ENCODE data around the gene APOO.

The APOO gene

GRCh38 chrX:23890933-23891332, 16.8 kb downstream of the APOO start:
- DNase-seq (ENCODE audit: extremely low read depth, insufficient read length): no peak
- Histone ChIP-seq H3K27me3 (replicated peaks; ENCODE audit: control insufficient read depth, insufficient read depth, low read length) (no peaks in the 10 kb centered on the region), H3K4me3 (replicated peaks; ENCODE audit: low read depth, low read length) (no peak overlapping the region), H3K36me3 (ENCODE audit: control insufficient read depth, insufficient read depth, low read length) (no peaks in the 10 kb centered on the region)
- no peak for TF ChIP-seq CTCF (IDR thresholded peaks at IDR 0.05; ENCODE audit: insufficient read depth, low read length, poor library complexity, severe bottlenecking)

- no peak for DNase-seq (ENCODE audit: extremely low read depth, insufficient read length)
- no peak for TF ChIP-seq CTCF (IDR thresholded peaks at IDR 0.05; ENCODE audit: insufficient read depth, low read length, poor library complexity, severe bottlenecking)
- Histone ChIP-seq H3K4me3 (replicated peaks; ENCODE audit: low read depth, low read length) (no peak overlapping the region), H3K36me3 (ENCODE audit: control insufficient read depth, insufficient read depth, low read length) (no peaks in the 10 kb centered on the region), H3K27me3 (replicated peaks; ENCODE audit: control insufficient read depth, insufficient read depth, low read length) (no peaks in the 10 kb centered on the region)
Observed at GRCh38 chrX:23888887-23889501, 18.7 kb downstream of the APOO start.

GRCh38 chrX:23887918-23888317, 19.8 kb downstream of the APOO start:
- no peaks in the 10 kb centered on the region for H3K36me3 ChIP-seq (ENCODE audit: control insufficient read depth, insufficient read depth, low read length)
- TF ChIP-seq CTCF (IDR thresholded peaks at IDR 0.05; ENCODE audit: insufficient read depth, low read length, poor library complexity, severe bottlenecking): no peak
- H3K4me3 ChIP-seq (replicated peaks; ENCODE audit: low read depth, low read length): no peak overlapping the region
- DNase-seq (ENCODE audit: extremely low read depth, insufficient read length): no peak
- no peaks in the 10 kb centered on the region for H3K27me3 ChIP-seq (replicated peaks; ENCODE audit: control insufficient read depth, insufficient read depth, low read length)

GRCh38 chrX:23887451-23887850, 20.3 kb downstream of the APOO start:
- H3K36me3 ChIP-seq (ENCODE audit: control insufficient read depth, insufficient read depth, low read length): no peaks in the 10 kb centered on the region
- no peak for TF ChIP-seq CTCF (IDR thresholded peaks at IDR 0.05; ENCODE audit: insufficient read depth, low read length, poor library complexity, severe bottlenecking)
- no peaks in the 10 kb centered on the region for H3K27me3 ChIP-seq (replicated peaks; ENCODE audit: control insufficient read depth, insufficient read depth, low read length)
- H3K4me3 ChIP-seq (replicated peaks; ENCODE audit: low read depth, low read length): no peak overlapping the region
- DNase-seq (ENCODE audit: extremely low read depth, insufficient read length): no peak

GRCh38 chrX:23885803-23886202, 21.9 kb downstream of the APOO start:
- no peaks in the 10 kb centered on the region for H3K36me3 ChIP-seq (ENCODE audit: control insufficient read depth, insufficient read depth, low read length)
- H3K4me3 ChIP-seq (replicated peaks; ENCODE audit: low read depth, low read length): no peak overlapping the region
- DNase-seq (ENCODE audit: extremely low read depth, insufficient read length): no peak
- H3K27me3 ChIP-seq (replicated peaks; ENCODE audit: control insufficient read depth, insufficient read depth, low read length): no peaks in the 10 kb centered on the region
- no peak for TF ChIP-seq CTCF (IDR thresholded peaks at IDR 0.05; ENCODE audit: insufficient read depth, low read length, poor library complexity, severe bottlenecking)
